ENCODE results near the gene P2RX3.

DNA sequence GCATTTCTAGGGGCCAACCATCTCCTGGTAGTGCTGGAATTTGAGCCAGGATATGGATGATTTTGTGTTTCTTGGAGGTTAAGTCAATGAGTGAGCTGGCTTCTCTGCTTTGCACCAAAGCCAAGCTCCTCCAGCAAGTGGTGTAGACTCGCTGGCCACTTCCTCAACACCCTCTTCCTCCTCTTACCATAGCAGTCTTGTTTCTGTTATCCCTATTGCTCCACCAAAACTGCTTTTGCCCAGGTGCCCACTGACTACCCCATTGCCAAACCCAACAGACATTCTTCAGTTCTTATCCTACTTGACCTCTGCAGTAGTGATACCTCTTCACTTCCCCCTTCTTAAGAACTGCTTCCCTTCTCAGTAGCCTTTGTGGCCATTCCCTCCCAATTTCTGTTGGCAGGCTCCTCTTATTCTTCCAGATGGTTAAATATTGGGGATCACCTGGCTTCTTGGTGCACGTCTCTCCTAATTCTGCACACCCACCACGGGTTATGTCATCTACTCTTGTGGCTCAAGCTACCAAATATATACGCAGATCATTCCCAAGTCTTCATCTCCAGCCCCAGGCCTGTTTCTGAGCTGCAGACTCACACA is 59.3 kb downstream of the P2RX3 start:
- TF ChIP-seq TAF1 (IDR thresholded peaks at IDR 0.05; ENCODE audit: borderline replicate concordance, insufficient read depth, low read length): no peak
- TF ChIP-seq POLR2AphosphoS5 (IDR thresholded peaks at IDR 0.05; ENCODE audit: low read depth, low read length): no peak
- TF ChIP-seq SIN3A (IDR thresholded peaks at IDR 0.05; ENCODE audit: borderline replicate concordance, insufficient read depth, low read length): no peak
- TF ChIP-seq, protein P1, sequence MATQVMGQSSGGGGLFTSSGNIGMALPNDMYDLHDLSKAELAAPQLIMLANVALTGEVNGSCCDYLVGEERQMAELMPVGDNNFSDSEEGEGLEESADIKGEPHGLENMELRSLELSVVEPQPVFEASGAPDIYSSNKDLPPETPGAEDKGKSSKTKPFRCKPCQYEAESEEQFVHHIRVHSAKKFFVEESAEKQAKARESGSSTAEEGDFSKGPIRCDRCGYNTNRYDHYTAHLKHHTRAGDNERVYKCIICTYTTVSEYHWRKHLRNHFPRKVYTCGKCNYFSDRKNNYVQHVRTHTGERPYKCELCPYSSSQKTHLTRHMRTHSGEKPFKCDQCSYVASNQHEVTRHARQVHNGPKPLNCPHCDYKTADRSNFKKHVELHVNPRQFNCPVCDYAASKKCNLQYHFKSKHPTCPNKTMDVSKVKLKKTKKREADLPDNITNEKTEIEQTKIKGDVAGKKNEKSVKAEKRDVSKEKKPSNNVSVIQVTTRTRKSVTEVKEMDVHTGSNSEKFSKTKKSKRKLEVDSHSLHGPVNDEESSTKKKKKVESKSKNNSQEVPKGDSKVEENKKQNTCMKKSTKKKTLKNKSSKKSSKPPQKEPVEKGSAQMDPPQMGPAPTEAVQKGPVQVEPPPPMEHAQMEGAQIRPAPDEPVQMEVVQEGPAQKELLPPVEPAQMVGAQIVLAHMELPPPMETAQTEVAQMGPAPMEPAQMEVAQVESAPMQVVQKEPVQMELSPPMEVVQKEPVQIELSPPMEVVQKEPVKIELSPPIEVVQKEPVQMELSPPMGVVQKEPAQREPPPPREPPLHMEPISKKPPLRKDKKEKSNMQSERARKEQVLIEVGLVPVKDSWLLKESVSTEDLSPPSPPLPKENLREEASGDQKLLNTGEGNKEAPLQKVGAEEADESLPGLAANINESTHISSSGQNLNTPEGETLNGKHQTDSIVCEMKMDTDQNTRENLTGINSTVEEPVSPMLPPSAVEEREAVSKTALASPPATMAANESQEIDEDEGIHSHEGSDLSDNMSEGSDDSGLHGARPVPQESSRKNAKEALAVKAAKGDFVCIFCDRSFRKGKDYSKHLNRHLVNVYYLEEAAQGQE (IDR thresholded peaks at IDR 0.05; ENCODE audit: insufficient read depth in 1 of 2, low read depth in 2 of 2, low read length in 2 of 2): no peak
- TF ChIP-seq FOXP2 (optimal IDR thresholded peaks at IDR 0.05; ENCODE audit: borderline replicate concordance, extremely low read depth, extremely low read length, insufficient read depth): no peak

All from PFSK-1 (cell line).